AG09309 (cell line): Measurements from ENCODE around the gene DIP2C.

Source experiments
- DNase-seq: peaks from one replicate; pipeline ENCODE4 v3.0.0-alpha.2; 2010; ENCODE audit warnings: low read depth
- H3K4me3 ChIP-seq: 2 replicates; pipeline ENCODE4 v1.5.1; 2011; ENCODE audit warnings: mild to moderate bottlenecking, low read depth, low read length, moderate library complexity; ENCODE audit not compliant: control insufficient read depth
- CTCF ChIP-seq: IDR thresholded peaks from 2 replicates; pipeline ENCODE4 v1.5.1; 2011; ENCODE audit warnings: mild to moderate bottlenecking, low read depth, low read length, inconsistent platforms; ENCODE audit not compliant: insufficient read depth, control insufficient read depth; ENCODE audit errors: missing control alignments

DIP2C gene

DNA sequence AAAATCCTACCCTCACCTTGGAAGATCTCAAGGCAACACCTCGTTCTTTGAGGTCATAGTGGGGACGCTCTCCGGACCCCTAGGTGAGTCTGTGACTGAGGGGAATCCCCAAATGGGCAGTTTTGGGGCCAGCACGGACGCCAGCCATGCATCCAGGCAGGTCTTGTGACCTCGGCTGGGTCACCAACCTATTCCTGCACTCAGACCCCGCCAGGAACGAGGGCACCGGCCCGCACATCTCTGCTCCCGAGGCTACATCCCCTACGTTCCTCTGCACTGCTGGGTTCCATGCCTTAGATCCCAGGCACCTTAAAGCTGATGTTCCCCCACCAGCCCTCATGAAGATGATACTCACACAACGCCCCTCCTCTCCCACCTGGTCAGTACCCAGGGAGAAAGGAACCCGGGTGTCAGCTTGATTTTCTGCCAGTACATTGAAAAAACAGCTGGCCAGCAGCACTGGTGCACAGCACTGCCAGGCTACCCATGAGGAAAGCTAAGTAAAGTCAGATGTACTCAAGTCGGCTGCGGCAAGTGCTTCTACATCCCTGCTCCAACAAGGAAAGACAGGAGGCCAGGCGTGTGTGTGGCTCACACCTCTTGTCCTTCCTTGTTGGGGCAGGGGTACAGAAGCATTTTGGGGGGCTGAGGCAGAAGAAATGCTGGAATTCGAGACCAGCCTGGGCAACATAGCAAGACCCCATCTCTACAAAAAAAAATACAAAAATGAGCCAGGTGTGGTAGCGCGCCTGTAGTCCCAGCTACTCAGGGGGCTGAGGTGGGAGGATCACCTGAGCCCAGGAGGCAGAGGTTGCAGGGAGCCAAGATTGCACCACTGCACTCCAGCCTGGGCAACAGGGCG lies 48.1 kb downstream of the DIP2C start:
- no peak overlapping the region for H3K4me3 ChIP-seq
- TF ChIP-seq CTCF = no peak
- DNase-seq = no peak

GRCh38 chr10:640673-641045 lies 48.8 kb downstream of the DIP2C start:
- TF ChIP-seq CTCF = no peak
- no peak overlapping the region for H3K4me3 ChIP-seq
- no peak for DNase-seq

GRCh38 chr10:639751-640672 lies 49.5 kb downstream of the DIP2C start:
- no peak for TF ChIP-seq CTCF
- H3K4me3 ChIP-seq = no peak overlapping the region
- DNase-seq = no peak

DNA sequence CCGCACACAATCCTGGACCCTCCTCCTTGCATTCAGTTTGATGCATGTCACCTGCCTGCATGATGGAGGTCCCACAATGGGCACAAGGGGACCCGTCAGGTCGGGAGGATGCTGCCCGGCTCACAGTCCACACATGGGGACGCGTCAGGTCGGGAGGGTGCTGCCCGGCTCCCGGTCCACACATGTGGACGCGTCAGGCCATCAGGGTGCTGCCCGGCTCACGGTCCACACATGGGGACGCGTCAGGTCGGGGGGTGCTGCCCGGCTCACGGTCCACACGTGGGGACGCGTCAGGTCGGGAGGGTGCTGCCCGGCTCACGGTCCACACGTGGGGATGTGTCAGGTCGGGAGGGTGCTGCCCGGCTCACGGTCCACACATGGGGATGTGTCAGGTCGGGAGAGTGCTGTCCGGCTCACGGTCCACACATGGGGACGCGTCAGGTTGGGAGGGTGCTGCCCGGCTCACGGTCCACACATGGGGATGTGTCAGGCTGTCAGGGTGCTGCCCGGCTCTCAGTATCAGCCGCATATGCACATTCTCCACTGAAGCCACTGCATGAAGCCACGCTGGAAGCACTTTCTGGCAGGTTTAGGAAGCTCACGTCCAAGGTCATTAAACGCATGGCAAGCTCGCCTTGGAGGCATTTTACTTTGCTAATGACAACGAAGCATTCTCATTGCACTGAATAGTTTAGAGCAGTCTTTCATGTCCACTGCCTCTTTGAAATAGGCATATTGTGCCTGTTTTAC lies 50.3 kb downstream of the DIP2C start:
- no peak for TF ChIP-seq CTCF
- DNase-seq = no peak
- H3K4me3 ChIP-seq = no peak overlapping the region

GRCh38 chr10:637771-638195 lies 51.7 kb downstream of the DIP2C start:
- DNase-seq = no peak
- TF ChIP-seq CTCF = no peak
- no peak overlapping the region for H3K4me3 ChIP-seq

- H3K4me3 ChIP-seq = no peak overlapping the region
- DNase-seq = no peak
- TF ChIP-seq CTCF = no peak
Observed at GRCh38 chr10:637221-637620, 52.2 kb downstream of the DIP2C start.
